CD4-positive, alpha-beta T cell (primary cell): ENCODE measurements around the gene FGF14. TPM values are rescaled to one million over a fixed set of nuclear protein-coding genes. Genes with fewer than 3 reads are reported as not detected.

Experiments
- ATAC-seq: fragments of 200-7000 bp; cut with Tn5 transposase; one replicate; pipeline ENCODE4 v1.10.0; 2022; ENCODE audit warnings: mild to moderate bottlenecking; ENCODE audit not compliant: poor library complexity
- CTCF ChIA-PET: fragments of 350-600 bp; sonication (Branson Sonifier 250); formaldehyde crosslinking; loops from one replicate; lab custom pipeline; 2021; ENCODE audit warnings: antibody characterized with exemption, inconsistent platforms; lab: Charles Lee
- POLR2A ChIA-PET: fragments of 350-600 bp; sonication (Branson Sonifier 250); formaldehyde crosslinking; loops from one replicate; lab custom pipeline; 2021; ENCODE audit warnings: antibody characterized with exemption, inconsistent platforms; lab: Charles Lee
- DNase-seq, 14 experiments: peaks; one replicate each; pipeline ENCODE4 v3.0.0-alpha.2; 2013 to 2020; ENCODE audit warnings: mixed read lengths in 2 of 14
- H3K27ac ChIP-seq, 2 donors: one replicate each; pipeline versions ENCODE4 v1.5.1 to v1.7.0; 2013; ENCODE audit warnings: low read length in 2 of 2, low read depth in 1 of 2, mild to moderate bottlenecking in 1 of 2
- H3K27me3 ChIP-seq, 2 experiments: 1 replicate in 1 of 2; 2 replicates in 1 of 2; pipeline versions ENCODE4 v1.6.1 to v1.7.0; 2013; ENCODE audit warnings: low read length in 2 of 2, control low read depth in 1 of 2, mild to moderate bottlenecking in 1 of 2, moderate library complexity in 1 of 2; ENCODE audit not compliant: insufficient read depth in 2 of 2, control insufficient read depth in 1 of 2
- H3K36me3 ChIP-seq: one replicate; pipeline ENCODE4 v1.6.1; 2013; ENCODE audit warnings: low read length, control low read depth; ENCODE audit not compliant: insufficient read depth
- H3K4me1 ChIP-seq: one replicate; pipeline ENCODE4 v1.6.1; 2013; ENCODE audit warnings: low read length, control low read depth; ENCODE audit not compliant: insufficient read depth
- H3K4me3 ChIP-seq: one replicate; pipeline ENCODE4 v1.5.1; 2013; ENCODE audit warnings: mild to moderate bottlenecking, low read length, moderate library complexity
- H3K9me3 ChIP-seq, 2 experiments: 1 replicate in 1 of 2; 2 replicates in 1 of 2; pipeline versions ENCODE4 v1.6.1 to v1.7.0; 2013; ENCODE audit warnings: low read length in 2 of 2, mild to moderate bottlenecking in 2 of 2, control low read depth in 1 of 2, moderate library complexity in 1 of 2; ENCODE audit not compliant: control insufficient read depth in 1 of 2, insufficient read depth in 1 of 2
- H3K27ac Mint-ChIP-seq: one replicate; pipeline ENCODE4 v1.8.0; 2020; ENCODE audit warnings: mixed read lengths
- H3K27me3 Mint-ChIP-seq: one replicate; pipeline ENCODE4 v1.8.0; 2021; ENCODE audit warnings: mixed read lengths
- H3K36me3 Mint-ChIP-seq: one replicate; pipeline ENCODE4 v1.8.0; 2021; ENCODE audit warnings: low read depth, mixed read lengths
- H3K4me1 Mint-ChIP-seq: one replicate; pipeline ENCODE4 v1.8.0; 2021; ENCODE audit warnings: low read depth, mixed read lengths
- H3K4me3 Mint-ChIP-seq: one replicate; pipeline ENCODE4 v1.8.0; 2020; ENCODE audit warnings: mild to moderate bottlenecking, mixed read lengths
- H3K9me3 Mint-ChIP-seq: one replicate; pipeline ENCODE4 v1.8.0; 2020; ENCODE audit warnings: mixed read lengths
- intact Hi-C, 2 experiments: fragments of 100-400 bp; cut with DNase I in 1 of 2; cut with micrococcal nuclease in 1 of 2; formaldehyde crosslinking; loops; one replicate each; pipeline versions ENCODE4 v1.15.1 to v1.9.0; 2023 to 2025; cut with DNase I, micrococcal nuclease
- total RNA-seq, 174 experiments: library from RNA in 2 of 174; stranded (reverse) in 2 of 174; gene quantifications; one replicate each; pipeline ENCODE4 v1.2.3 and lab custom pipeline; 2021 to 2026
- TF ChIP-seq, protein P1 (sequence below): fragments of 200-600 bp; IDR thresholded peaks from one replicate; pipeline ENCODE4 v1.8.0; 2022; ENCODE audit warnings: antibody characterized with exemption, mild to moderate bottlenecking

The FGF14 gene
- total RNA-seq, 2 experiments from 2014 or later = not detected

DNA sequence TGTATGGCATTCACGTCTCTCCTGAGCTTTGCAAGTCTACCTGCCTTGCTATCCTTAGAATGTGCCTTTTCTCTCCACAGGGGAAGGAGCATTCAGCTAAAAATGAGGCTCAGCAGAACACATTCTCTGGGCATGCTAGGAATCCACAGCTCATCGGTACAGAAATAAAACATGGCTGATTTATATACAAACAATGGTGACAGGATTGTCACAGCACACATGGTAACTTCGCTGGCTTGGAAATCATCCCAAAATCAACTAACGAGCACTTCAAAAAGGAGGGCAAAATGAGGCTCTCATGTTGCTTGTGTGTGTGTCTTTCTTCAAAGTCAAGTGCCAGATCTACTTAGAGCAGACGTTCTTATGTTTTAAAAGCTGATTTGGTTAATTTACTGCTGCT is 373.0 kb downstream of the FGF14 start:
- POLR2A ChIA-PET = no interaction called here
- H3K9me3 Mint-ChIP-seq = peaks cover 3% of the 10 kb centered on the region

DNA sequence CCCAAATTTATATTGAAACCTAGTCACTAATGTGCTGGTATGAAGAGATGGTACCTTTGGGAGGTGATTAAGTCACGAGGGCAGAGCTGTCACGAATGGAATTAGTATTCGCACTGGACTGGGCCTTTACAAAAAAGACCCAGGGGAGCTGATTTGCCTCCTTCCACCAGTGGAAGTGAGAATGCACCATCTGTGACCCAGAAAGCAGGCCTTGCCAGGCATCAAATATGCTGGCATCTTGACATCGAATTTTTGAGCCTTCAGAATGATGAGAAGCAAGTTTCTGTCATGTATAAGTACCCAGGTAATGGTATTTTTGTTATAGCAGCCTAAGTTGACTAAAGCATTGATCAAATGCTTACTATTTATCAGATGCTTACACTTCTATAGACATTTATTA is 373.6 kb downstream of the FGF14 start:
- intact Hi-C loops = no loop called here
- H3K4me3 Mint-ChIP-seq = no peak overlapping the region
- H3K36me3 ChIP-seq = no peaks in the 10 kb centered on the region

More for the DNA sequence above, 373.0 kb downstream of the FGF14 start:
- Histone ChIP-seq H3K27ac (no peak overlapping the region), H3K4me1 (no peaks in the 10 kb centered on the region), H3K27me3 (no peaks in the 10 kb centered on the region), H3K9me3 (no peaks in the 10 kb centered on the region), H3K36me3 (no peaks in the 10 kb centered on the region), H3K4me3 (no peak overlapping the region)
- H3K36me3 Mint-ChIP-seq = no peaks in the 10 kb centered on the region
- H3K4me3 Mint-ChIP-seq = no peak overlapping the region
- intact Hi-C loops = no loop called here
- no peaks in the 10 kb centered on the region for H3K27me3 Mint-ChIP-seq
- no peak overlapping the region for H3K27ac Mint-ChIP-seq
- CTCF ChIA-PET = no interaction called here
- ATAC-seq = no peak
- no peaks in the 10 kb centered on the region for H3K4me1 Mint-ChIP-seq
- TF ChIP-seq, protein P1, sequence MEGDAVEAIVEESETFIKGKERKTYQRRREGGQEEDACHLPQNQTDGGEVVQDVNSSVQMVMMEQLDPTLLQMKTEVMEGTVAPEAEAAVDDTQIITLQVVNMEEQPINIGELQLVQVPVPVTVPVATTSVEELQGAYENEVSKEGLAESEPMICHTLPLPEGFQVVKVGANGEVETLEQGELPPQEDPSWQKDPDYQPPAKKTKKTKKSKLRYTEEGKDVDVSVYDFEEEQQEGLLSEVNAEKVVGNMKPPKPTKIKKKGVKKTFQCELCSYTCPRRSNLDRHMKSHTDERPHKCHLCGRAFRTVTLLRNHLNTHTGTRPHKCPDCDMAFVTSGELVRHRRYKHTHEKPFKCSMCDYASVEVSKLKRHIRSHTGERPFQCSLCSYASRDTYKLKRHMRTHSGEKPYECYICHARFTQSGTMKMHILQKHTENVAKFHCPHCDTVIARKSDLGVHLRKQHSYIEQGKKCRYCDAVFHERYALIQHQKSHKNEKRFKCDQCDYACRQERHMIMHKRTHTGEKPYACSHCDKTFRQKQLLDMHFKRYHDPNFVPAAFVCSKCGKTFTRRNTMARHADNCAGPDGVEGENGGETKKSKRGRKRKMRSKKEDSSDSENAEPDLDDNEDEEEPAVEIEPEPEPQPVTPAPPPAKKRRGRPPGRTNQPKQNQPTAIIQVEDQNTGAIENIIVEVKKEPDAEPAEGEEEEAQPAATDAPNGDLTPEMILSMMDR = no peak
- no peak for DNase-seq

DNA sequence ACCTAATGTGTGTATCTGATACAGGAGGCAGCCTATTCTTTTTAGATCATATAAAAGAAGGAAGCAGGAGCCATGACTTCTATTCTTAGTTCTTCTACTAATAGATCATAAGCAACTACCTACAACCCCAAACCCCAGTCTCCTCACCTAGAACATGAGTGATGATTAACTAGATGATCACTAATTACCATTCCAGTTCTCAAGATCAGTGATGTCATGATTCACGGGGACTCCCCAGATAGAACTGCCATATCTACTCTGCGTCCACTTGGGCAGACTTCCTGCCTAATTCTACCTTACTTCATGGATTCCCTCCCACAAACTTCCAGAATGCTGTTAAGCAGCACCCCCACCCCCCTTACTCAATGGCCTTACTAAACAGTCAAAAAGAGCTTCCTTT is 380.1 kb downstream of the FGF14 start:
- no peak overlapping the region for H3K4me3 Mint-ChIP-seq
- intact Hi-C loops = no loop called here
- H3K9me3 ChIP-seq = peaks cover 0 to 14% of the 10 kb centered on the region in 2 experiments
- ChIA-PET CTCF (no interaction called here), POLR2A (no interaction called here)
- H3K27ac Mint-ChIP-seq = no peak overlapping the region
- H3K4me1 Mint-ChIP-seq = no peaks in the 10 kb centered on the region
- no peak for DNase-seq
- no peak overlapping the region for H3K4me3 ChIP-seq
- no peaks in the 10 kb centered on the region for H3K36me3 ChIP-seq
- ATAC-seq = no peak
- no peak overlapping the region for H3K27ac ChIP-seq
- no peaks in the 10 kb centered on the region for H3K36me3 Mint-ChIP-seq
- H3K27me3 Mint-ChIP-seq = no peaks in the 10 kb centered on the region
- no peaks in the 10 kb centered on the region for H3K4me1 ChIP-seq
- no peaks in the 10 kb centered on the region for H3K27me3 ChIP-seq
- TF ChIP-seq, protein P1 = no peak
- peaks cover 14% of the 10 kb centered on the region for H3K9me3 Mint-ChIP-seq

More for the DNA sequence above, 373.6 kb downstream of the FGF14 start:
- ATAC-seq (no peak), DNase-seq (no peak)
- TF ChIP-seq, protein P1 = no peak
- H3K27me3 Mint-ChIP-seq = no peaks in the 10 kb centered on the region
- H3K4me1 Mint-ChIP-seq = no peaks in the 10 kb centered on the region
- H3K36me3 Mint-ChIP-seq = no peaks in the 10 kb centered on the region
- Histone ChIP-seq H3K9me3 (no peaks in the 10 kb centered on the region), H3K4me3 (no peak overlapping the region), H3K27me3 (no peaks in the 10 kb centered on the region), H3K27ac (no peak overlapping the region), H3K4me1 (no peaks in the 10 kb centered on the region)
- ChIA-PET CTCF (no interaction called here), POLR2A (no interaction called here)
- no peak overlapping the region for H3K27ac Mint-ChIP-seq
- H3K9me3 Mint-ChIP-seq = peaks cover 3% of the 10 kb centered on the region
